ENCODE measurements around the gene SLC16A11. TPM values are rescaled to one million over a fixed set of nuclear protein-coding genes. Genes with fewer than 3 reads are reported as not detected.

Gene SLC16A11
- total and polyA plus RNA-seq, 9 of the 15 experiments (the other 6 are each of a cell fraction or from before 2014, with no cell fraction given): not detected

DNA sequence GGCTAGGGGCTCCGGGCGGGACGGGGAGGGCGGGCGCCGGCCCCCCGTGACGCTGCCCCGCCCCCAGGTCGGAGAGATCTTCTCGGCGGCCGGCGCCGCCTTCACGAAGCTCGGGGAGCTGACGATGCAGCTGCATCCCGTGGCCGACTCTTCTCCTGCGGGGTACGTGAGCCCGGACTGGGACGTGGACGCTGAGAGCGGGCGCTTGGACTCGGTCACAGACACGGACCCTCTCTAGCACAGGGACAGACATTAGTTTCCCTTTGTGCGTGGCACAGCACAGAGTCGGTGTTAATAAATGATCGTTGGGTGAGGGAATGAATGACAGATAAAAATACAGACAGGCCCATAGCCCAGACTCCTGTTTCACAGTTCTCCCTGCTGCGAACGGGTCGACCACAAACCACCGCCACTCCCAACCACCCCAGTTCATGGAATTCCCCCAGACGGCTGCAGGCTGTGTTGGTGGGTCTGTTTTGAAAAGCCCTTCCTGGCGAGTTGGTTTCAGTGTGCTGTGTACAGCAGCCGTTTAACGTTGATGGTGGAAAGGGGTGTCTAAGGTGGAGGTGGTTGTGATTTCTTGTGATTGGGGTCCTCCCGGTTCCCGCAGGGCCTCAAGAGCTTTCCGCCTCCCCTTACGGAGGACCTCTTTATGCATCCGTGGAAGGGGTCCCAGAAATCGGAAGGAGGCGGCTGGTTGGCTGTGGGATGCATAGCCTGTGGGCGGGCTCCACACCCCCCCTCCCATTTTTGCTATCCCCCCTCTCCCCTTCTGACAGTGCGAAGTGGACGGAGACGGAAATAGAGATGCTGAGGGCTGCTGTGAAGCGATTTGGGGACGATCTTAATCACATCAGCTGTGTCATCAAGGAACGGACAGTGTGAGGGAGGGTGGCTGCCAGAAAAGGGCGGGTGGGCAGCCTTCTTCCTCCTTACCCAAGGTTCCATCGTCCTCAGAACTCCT is 28.6 kb downstream of the SLC16A11 start (continued):
- TF ChIP-seq, protein P1, sequence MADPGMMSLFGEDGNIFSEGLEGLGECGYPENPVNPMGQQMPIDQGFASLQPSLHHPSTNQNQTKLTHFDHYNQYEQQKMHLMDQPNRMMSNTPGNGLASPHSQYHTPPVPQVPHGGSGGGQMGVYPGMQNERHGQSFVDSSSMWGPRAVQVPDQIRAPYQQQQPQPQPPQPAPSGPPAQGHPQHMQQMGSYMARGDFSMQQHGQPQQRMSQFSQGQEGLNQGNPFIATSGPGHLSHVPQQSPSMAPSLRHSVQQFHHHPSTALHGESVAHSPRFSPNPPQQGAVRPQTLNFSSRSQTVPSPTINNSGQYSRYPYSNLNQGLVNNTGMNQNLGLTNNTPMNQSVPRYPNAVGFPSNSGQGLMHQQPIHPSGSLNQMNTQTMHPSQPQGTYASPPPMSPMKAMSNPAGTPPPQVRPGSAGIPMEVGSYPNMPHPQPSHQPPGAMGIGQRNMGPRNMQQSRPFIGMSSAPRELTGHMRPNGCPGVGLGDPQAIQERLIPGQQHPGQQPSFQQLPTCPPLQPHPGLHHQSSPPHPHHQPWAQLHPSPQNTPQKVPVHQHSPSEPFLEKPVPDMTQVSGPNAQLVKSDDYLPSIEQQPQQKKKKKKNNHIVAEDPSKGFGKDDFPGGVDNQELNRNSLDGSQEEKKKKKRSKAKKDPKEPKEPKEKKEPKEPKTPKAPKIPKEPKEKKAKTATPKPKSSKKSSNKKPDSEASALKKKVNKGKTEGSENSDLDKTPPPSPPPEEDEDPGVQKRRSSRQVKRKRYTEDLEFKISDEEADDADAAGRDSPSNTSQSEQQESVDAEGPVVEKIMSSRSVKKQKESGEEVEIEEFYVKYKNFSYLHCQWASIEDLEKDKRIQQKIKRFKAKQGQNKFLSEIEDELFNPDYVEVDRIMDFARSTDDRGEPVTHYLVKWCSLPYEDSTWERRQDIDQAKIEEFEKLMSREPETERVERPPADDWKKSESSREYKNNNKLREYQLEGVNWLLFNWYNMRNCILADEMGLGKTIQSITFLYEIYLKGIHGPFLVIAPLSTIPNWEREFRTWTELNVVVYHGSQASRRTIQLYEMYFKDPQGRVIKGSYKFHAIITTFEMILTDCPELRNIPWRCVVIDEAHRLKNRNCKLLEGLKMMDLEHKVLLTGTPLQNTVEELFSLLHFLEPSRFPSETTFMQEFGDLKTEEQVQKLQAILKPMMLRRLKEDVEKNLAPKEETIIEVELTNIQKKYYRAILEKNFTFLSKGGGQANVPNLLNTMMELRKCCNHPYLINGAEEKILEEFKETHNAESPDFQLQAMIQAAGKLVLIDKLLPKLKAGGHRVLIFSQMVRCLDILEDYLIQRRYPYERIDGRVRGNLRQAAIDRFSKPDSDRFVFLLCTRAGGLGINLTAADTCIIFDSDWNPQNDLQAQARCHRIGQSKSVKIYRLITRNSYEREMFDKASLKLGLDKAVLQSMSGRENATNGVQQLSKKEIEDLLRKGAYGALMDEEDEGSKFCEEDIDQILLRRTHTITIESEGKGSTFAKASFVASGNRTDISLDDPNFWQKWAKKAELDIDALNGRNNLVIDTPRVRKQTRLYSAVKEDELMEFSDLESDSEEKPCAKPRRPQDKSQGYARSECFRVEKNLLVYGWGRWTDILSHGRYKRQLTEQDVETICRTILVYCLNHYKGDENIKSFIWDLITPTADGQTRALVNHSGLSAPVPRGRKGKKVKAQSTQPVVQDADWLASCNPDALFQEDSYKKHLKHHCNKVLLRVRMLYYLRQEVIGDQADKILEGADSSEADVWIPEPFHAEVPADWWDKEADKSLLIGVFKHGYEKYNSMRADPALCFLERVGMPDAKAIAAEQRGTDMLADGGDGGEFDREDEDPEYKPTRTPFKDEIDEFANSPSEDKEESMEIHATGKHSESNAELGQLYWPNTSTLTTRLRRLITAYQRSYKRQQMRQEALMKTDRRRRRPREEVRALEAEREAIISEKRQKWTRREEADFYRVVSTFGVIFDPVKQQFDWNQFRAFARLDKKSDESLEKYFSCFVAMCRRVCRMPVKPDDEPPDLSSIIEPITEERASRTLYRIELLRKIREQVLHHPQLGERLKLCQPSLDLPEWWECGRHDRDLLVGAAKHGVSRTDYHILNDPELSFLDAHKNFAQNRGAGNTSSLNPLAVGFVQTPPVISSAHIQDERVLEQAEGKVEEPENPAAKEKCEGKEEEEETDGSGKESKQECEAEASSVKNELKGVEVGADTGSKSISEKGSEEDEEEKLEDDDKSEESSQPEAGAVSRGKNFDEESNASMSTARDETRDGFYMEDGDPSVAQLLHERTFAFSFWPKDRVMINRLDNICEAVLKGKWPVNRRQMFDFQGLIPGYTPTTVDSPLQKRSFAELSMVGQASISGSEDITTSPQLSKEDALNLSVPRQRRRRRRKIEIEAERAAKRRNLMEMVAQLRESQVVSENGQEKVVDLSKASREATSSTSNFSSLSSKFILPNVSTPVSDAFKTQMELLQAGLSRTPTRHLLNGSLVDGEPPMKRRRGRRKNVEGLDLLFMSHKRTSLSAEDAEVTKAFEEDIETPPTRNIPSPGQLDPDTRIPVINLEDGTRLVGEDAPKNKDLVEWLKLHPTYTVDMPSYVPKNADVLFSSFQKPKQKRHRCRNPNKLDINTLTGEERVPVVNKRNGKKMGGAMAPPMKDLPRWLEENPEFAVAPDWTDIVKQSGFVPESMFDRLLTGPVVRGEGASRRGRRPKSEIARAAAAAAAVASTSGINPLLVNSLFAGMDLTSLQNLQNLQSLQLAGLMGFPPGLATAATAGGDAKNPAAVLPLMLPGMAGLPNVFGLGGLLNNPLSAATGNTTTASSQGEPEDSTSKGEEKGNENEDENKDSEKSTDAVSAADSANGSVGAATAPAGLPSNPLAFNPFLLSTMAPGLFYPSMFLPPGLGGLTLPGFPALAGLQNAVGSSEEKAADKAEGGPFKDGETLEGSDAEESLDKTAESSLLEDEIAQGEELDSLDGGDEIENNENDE (IDR thresholded peaks at IDR 0.05; ENCODE audit: low read depth, low read length): no peak
- no peak for TF ChIP-seq ZNF785 (CRISPR knock-in tag; IDR thresholded peaks at IDR 0.05)
- TF ChIP-seq DPF2 (IDR thresholded peaks at IDR 0.05): peak; percentile 30; the same call in 1 of the 2 replicates
- TF ChIP-seq, protein P2, sequence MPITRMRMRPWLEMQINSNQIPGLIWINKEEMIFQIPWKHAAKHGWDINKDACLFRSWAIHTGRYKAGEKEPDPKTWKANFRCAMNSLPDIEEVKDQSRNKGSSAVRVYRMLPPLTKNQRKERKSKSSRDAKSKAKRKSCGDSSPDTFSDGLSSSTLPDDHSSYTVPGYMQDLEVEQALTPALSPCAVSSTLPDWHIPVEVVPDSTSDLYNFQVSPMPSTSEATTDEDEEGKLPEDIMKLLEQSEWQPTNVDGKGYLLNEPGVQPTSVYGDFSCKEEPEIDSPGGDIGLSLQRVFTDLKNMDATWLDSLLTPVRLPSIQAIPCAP (CRISPR knock-in tag; IDR thresholded peaks at IDR 0.05; ENCODE audit: borderline replicate concordance): no peak
- TF ChIP-seq, protein P3, sequence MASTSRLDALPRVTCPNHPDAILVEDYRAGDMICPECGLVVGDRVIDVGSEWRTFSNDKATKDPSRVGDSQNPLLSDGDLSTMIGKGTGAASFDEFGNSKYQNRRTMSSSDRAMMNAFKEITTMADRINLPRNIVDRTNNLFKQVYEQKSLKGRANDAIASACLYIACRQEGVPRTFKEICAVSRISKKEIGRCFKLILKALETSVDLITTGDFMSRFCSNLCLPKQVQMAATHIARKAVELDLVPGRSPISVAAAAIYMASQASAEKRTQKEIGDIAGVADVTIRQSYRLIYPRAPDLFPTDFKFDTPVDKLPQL (IDR thresholded peaks at IDR 0.05; ENCODE audit: extremely low read depth, insufficient read length): no peak
- TF ChIP-seq MAFF (IDR thresholded peaks at IDR 0.05; ENCODE audit: low read length): no peak
- no peak for TF ChIP-seq GTF2F1 (IDR thresholded peaks at IDR 0.05; ENCODE audit: low read depth, low read length)
- TF ChIP-seq, protein P4, sequence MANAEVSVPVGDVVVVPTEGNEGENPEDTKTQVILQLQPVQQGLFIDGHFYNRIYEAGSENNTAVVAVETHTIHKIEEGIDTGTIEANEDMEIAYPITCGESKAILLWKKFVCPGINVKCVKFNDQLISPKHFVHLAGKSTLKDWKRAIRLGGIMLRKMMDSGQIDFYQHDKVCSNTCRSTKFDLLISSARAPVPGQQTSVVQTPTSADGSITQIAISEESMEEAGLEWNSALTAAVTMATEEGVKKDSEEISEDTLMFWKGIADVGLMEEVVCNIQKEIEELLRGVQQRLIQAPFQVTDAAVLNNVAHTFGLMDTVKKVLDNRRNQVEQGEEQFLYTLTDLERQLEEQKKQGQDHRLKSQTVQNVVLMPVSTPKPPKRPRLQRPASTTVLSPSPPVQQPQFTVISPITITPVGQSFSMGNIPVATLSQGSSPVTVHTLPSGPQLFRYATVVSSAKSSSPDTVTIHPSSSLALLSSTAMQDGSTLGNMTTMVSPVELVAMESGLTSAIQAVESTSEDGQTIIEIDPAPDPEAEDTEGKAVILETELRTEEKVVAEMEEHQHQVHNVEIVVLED (CRISPR knock-in tag; IDR thresholded peaks at IDR 0.05): no peak
- TF ChIP-seq, protein P5, sequence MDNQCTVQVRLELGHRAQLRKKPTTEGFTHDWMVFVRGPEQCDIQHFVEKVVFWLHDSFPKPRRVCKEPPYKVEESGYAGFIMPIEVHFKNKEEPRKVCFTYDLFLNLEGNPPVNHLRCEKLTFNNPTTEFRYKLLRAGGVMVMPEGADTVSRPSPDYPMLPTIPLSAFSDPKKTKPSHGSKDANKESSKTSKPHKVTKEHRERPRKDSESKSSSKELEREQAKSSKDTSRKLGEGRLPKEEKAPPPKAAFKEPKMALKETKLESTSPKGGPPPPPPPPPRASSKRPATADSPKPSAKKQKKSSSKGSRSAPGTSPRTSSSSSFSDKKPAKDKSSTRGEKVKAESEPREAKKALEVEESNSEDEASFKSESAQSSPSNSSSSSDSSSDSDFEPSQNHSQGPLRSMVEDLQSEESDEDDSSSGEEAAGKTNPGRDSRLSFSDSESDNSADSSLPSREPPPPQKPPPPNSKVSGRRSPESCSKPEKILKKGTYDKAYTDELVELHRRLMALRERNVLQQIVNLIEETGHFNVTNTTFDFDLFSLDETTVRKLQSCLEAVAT (IDR thresholded peaks at IDR 0.05): no peak
- TF ChIP-seq ZNF644 (tag; IDR thresholded peaks at IDR 0.05; ENCODE audit: low read depth): no peak
